Kidney tubule cell (primary cell): ENCODE results near the gene XYLB.
"Not testable (repeated sequence)": the region's sequence is repeated elsewhere in the genome, so short reads cannot be mapped to it uniquely, and the experiment has no call there.

Experiments used
- DNase-seq: peaks from one replicate; pipeline ENCODE4 v3.0.0-alpha.2; 2018; ENCODE audit warnings: low spot score

XYLB gene

GRCh38 chr3:38396239-38396638 is 49.7 kb downstream of the XYLB start:
- DNase-seq, result no peak

GRCh38 chr3:38396861-38397260 is 50.3 kb downstream of the XYLB start:
- no peak for DNase-seq

GRCh38 chr3:38397320-38397719 is 50.7 kb downstream of the XYLB start:
- peak; percentile 32 for DNase-seq

- no peak for DNase-seq
These were observed 54.8 kb downstream of the XYLB start for GRCh38 chr3:38401246-38401962.

- DNase-seq, result no peak
These were observed 57.7 kb downstream of the XYLB start for GRCh38 chr3:38404286-38404685.

- no peak for DNase-seq
These were observed 65.0 kb downstream of the XYLB start for GRCh38 chr3:38411591-38411990.

- not testable (repeated sequence) for DNase-seq
These were observed 74.2 kb downstream of the XYLB start for GRCh38 chr3:38420758-38421157.

GRCh38 chr3:38421679-38422336 is 75.2 kb downstream of the XYLB start:
- DNase-seq, result no peak

- not testable (repeated sequence) for DNase-seq
These were observed 80.3 kb downstream of the XYLB start for GRCh38 chr3:38426798-38427426.

GRCh38 chr3:38432871-38433658 is 86.5 kb downstream of the XYLB start:
- DNase-seq, result not testable (repeated sequence)

GRCh38 chr3:38433661-38434060 is 87.1 kb downstream of the XYLB start:
- DNase-seq, result not testable (repeated sequence)

GRCh38 chr3:38438436-38439069 is 92.0 kb downstream of the XYLB start:
- DNase-seq, result peak; percentile 48

- not testable (repeated sequence) for DNase-seq
These were observed 96.6 kb downstream of the XYLB start for GRCh38 chr3:38443205-38443604.

GRCh38 chr3:38446085-38446686 is 99.6 kb downstream of the XYLB start:
- no peak for DNase-seq

GRCh38 chr3:38446812-38447211 is 100.2 kb downstream of the XYLB start:
- DNase-seq, result no peak

GRCh38 chr3:38450853-38451252 is 104.3 kb downstream of the XYLB start:
- no peak for DNase-seq

GRCh38 chr3:38453075-38453912 is 106.7 kb downstream of the XYLB start, which contains the start of gene ACVR2B:
ACVR2B (plus strand) TSS chr3:38453890; CDS start chr3:38454323, 433 bp downstream.
- peak; percentile 82 for DNase-seq

- DNase-seq, result no peak
These were observed 107.3 kb downstream of the XYLB start for GRCh38 chr3:38453913-38454177.

- DNase-seq, result peak; percentile 44
These were observed 107.7 kb downstream of the XYLB start for GRCh38 chr3:38454178-38454883.
